HG03175 (cell line): ENCODE data around the gene ADAM11.

ENCODE experiments used
- ATAC-seq: cut with Tn5 transposase; IDR thresholded peaks from one replicate; pipeline ENCODE4 v1.9.1; 2021; ENCODE audit warnings: mild to moderate bottlenecking, moderate library complexity; ENCODE audit not compliant: unreplicated experiment

Gene ADAM11

GRCh38 chr17:44757045-44757917, 1.5 kb upstream of the ADAM11 start:
- ATAC-seq = no peak

- no peak for ATAC-seq
Measured at GRCh38 chr17:44757918-44758413, 822 bp upstream of the ADAM11 start.

- no peak for ATAC-seq
Measured at GRCh38 chr17:44759086-44759915, 513 bp downstream of the ADAM11 start.

GRCh38 chr17:44759916-44760243, 1.1 kb downstream of the ADAM11 start:
- ATAC-seq = no peak

GRCh38 chr17:44760474-44761308, 1.9 kb downstream of the ADAM11 start:
- no peak for ATAC-seq

GRCh38 chr17:44761932-44762810, 3.4 kb downstream of the ADAM11 start:
- ATAC-seq = no peak

- no peak for ATAC-seq
Measured at GRCh38 chr17:44763170-44763569, 4.4 kb downstream of the ADAM11 start.

GRCh38 chr17:44765965-44766364, 7.2 kb downstream of the ADAM11 start:
- ATAC-seq = no peak

GRCh38 chr17:44766409-44767038, 7.7 kb downstream of the ADAM11 start:
- ATAC-seq = no peak

- ATAC-seq = no peak
Measured at GRCh38 chr17:44767493-44767892, 8.7 kb downstream of the ADAM11 start.

- no peak for ATAC-seq
Measured at GRCh38 chr17:44768505-44769142, 9.8 kb downstream of the ADAM11 start.

- ATAC-seq = no peak
Measured at GRCh38 chr17:44769230-44769629, 10.4 kb downstream of the ADAM11 start.

GRCh38 chr17:44769647-44770084, 10.9 kb downstream of the ADAM11 start:
- no peak for ATAC-seq

GRCh38 chr17:44770166-44770925, 11.6 kb downstream of the ADAM11 start:
- no peak for ATAC-seq

GRCh38 chr17:44772308-44773045, 13.7 kb downstream of the ADAM11 start:
- no peak for ATAC-seq

- no peak for ATAC-seq
Measured at GRCh38 chr17:44773140-44773539, 14.4 kb downstream of the ADAM11 start.

- ATAC-seq = no peak
Measured at GRCh38 chr17:44774271-44775135, 15.7 kb downstream of the ADAM11 start.
